ENCODE data around the gene AGPAT4. TPM values are rescaled to one million over a fixed set of nuclear protein-coding genes. Genes with fewer than 3 reads are reported as not detected.
"Not testable (repeated sequence)": the region's sequence is repeated elsewhere in the genome, so short reads cannot be mapped to it uniquely, and the experiment has no call there.

The AGPAT4 gene
- total RNA-seq, 2 experiments from 2014 or later = 0.95 to 1.3 TPM

- Histone ChIP-seq H3K4me3 (ENCODE audit: low read depth, low read length, poor library complexity, severe bottlenecking) (no peak overlapping the region), H2AFZ (ENCODE audit: low read length) (no peak overlapping the region), H3K9me3 (ENCODE audit: low read length) (no peaks in the 10 kb centered on the region), H3K27ac (ENCODE audit: low read depth, low read length, poor library complexity, severe bottlenecking) (no peak overlapping the region), H3K4me1 (ENCODE audit: insufficient read depth, low read length, poor library complexity, severe bottlenecking) (no peaks in the 10 kb centered on the region), H3K79me2 (ENCODE audit: insufficient read depth, low read depth, low read length) (no peaks in the 10 kb centered on the region), H3K9me2 (ENCODE audit: insufficient read depth, low read length) (no peaks in the 10 kb centered on the region), H3K36me3 (ENCODE audit: insufficient read depth, low read length) (no peaks in the 10 kb centered on the region; the same call in 1 of the 2 replicates), H3K4me2 (ENCODE audit: low read length) (no peak overlapping the region), H4K20me1 (ENCODE audit: insufficient read depth, low read length) (no peaks in the 10 kb centered on the region)
- DNase-seq (ENCODE audit: low spot score) = no peak
- ChIA-PET CTCF (ENCODE audit: unreplicated experiment) (no interaction called here), POLR2A (no interaction called here)
- intact Hi-C loops (cut with micrococcal nuclease; ENCODE audit: unreplicated experiment) = no loop called here
- TF ChIP-seq EZH2phosphoT487 (IDR thresholded peaks at IDR 0.05; ENCODE audit: borderline replicate concordance, low read depth, low read length) = no peak
- TF ChIP-seq CTCF (conservative IDR thresholded peaks at IDR 0.05; ENCODE audit: low read length) = no peak
- no TSS peak for BruUV-seq (replicated peaks)
Observed at GRCh38 chr6:161128230-161128629, 145.6 kb downstream of the AGPAT4 start.

DNA sequence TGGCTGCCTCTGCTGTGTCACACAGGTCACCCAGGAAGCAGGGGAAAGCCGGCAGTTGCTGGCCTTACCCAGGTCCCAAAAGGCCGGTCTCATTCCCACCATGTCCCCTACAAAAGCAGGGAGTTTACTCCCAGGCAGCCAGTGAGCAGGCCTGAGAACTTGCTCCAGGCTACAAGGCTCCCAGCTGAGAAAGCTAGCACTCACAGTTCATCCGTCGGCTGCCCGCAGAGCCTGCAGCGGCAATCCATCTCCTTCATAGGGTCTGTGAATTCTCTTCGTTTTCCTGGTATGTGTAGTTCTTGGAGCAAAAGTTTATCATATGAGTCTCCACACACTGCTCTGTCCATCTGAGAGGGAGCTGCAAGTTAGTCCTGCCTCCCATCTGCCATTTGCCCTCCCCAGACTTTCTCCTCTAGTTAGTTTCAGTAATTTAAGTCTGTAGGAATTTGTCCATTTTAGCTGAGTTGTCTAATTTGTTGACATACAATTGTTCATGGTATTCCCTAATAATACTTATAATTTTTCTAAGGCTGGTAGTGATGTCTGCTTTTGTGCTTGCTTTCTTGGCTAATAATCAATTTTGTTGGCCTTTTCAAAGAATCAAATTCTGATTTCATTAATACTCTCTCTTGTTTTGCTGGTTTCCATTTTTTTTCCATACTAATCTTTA, 146.7 kb downstream of the AGPAT4 start:
- Histone ChIP-seq H3K4me1 (ENCODE audit: insufficient read depth, low read length, poor library complexity, severe bottlenecking) (no peaks in the 10 kb centered on the region), H3K4me2 (ENCODE audit: low read length) (no peak overlapping the region), H3K79me2 (ENCODE audit: insufficient read depth, low read depth, low read length) (no peaks in the 10 kb centered on the region), H2AFZ (ENCODE audit: low read length) (no peak overlapping the region), H4K20me1 (ENCODE audit: insufficient read depth, low read length) (no peaks in the 10 kb centered on the region), H3K9me2 (ENCODE audit: insufficient read depth, low read length) (no peaks in the 10 kb centered on the region), H3K4me3 (ENCODE audit: low read depth, low read length, poor library complexity, severe bottlenecking) (no peak overlapping the region), H3K36me3 (ENCODE audit: insufficient read depth, low read length) (no peaks in the 10 kb centered on the region; the same call in 1 of the 2 replicates), H3K9me3 (ENCODE audit: low read length) (no peaks in the 10 kb centered on the region), H3K27ac (ENCODE audit: low read depth, low read length, poor library complexity, severe bottlenecking) (no peak overlapping the region)
- intact Hi-C loops (cut with micrococcal nuclease; ENCODE audit: unreplicated experiment) = no loop called here
- CTCF ChIA-PET (ENCODE audit: unreplicated experiment) = no interaction called here
- POLR2A ChIA-PET = no interaction called here
- DNase-seq (ENCODE audit: low spot score) = no peak
- no TSS peak for BruUV-seq (replicated peaks)
- TF ChIP-seq EZH2phosphoT487 (IDR thresholded peaks at IDR 0.05; ENCODE audit: borderline replicate concordance, low read depth, low read length) = no peak
- TF ChIP-seq CTCF (conservative IDR thresholded peaks at IDR 0.05; ENCODE audit: low read length) = no peak

GRCh38 chr6:161125591-161125990, 148.3 kb downstream of the AGPAT4 start:
- POLR2A ChIA-PET = interaction anchor here (0.6 kb wide), 2 partner anchors 65 to 245 kb away, joined by 3 read pairs; no protein-coding TSS in a partner anchor
- no peak for DNase-seq (ENCODE audit: low spot score)
- Histone ChIP-seq H3K79me2 (ENCODE audit: insufficient read depth, low read depth, low read length) (no peaks in the 10 kb centered on the region), H3K4me2 (ENCODE audit: low read length) (no peak overlapping the region), H3K4me3 (ENCODE audit: low read depth, low read length, poor library complexity, severe bottlenecking) (no peak overlapping the region), H2AFZ (ENCODE audit: low read length) (no peak overlapping the region), H3K9me3 (ENCODE audit: low read length) (no peaks in the 10 kb centered on the region), H3K27ac (ENCODE audit: low read depth, low read length, poor library complexity, severe bottlenecking) (no peak overlapping the region), H3K36me3 (ENCODE audit: insufficient read depth, low read length) (no peaks in the 10 kb centered on the region; the same call in 1 of the 2 replicates), H3K4me1 (ENCODE audit: insufficient read depth, low read length, poor library complexity, severe bottlenecking) (no peaks in the 10 kb centered on the region), H4K20me1 (ENCODE audit: insufficient read depth, low read length) (no peaks in the 10 kb centered on the region), H3K9me2 (ENCODE audit: insufficient read depth, low read length) (no peaks in the 10 kb centered on the region)
- CTCF ChIA-PET (ENCODE audit: unreplicated experiment) = no interaction called here
- TF ChIP-seq CTCF (conservative IDR thresholded peaks at IDR 0.05; ENCODE audit: low read length) (no peak), EZH2phosphoT487 (IDR thresholded peaks at IDR 0.05; ENCODE audit: borderline replicate concordance, low read depth, low read length) (no peak)
- intact Hi-C loops (cut with micrococcal nuclease; ENCODE audit: unreplicated experiment) = no loop called here
- BruUV-seq (replicated peaks) = no TSS peak

DNA sequence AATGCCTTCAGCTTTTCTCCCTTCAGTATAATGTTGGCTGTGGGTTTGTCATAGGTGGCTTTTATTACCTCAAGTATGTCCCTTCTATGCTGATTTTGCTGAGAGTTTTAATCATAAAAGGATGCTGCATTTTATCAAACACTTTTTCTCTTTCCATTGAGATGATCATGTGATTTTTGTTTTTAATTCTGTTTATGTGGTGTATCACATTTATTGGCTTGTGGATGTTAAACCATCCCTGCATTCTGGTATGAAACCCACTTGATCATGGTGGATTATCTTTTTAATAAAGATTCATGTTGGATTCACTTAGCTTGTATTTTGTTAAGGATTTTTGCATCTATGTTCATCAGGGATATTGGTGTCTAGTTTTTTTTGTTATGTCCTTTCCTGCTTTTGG, 150.5 kb downstream of the AGPAT4 start:
- H3K9me2 ChIP-seq (ENCODE audit: insufficient read depth, low read length); H3K4me2 ChIP-seq (ENCODE audit: low read length); H4K20me1 ChIP-seq (ENCODE audit: insufficient read depth, low read length); H3K4me3 ChIP-seq (ENCODE audit: low read depth, low read length, poor library complexity, severe bottlenecking); CTCF ChIA-PET (ENCODE audit: unreplicated experiment); DNase-seq (ENCODE audit: low spot score); H3K4me1 ChIP-seq (ENCODE audit: insufficient read depth, low read length, poor library complexity, severe bottlenecking); BruUV-seq (replicated peaks); H3K36me3 ChIP-seq (ENCODE audit: insufficient read depth, low read length); H3K9me3 ChIP-seq (ENCODE audit: low read length); H2AFZ ChIP-seq (ENCODE audit: low read length); POLR2A ChIA-PET; H3K79me2 ChIP-seq (ENCODE audit: insufficient read depth, low read depth, low read length); H3K27ac ChIP-seq (ENCODE audit: low read depth, low read length, poor library complexity, severe bottlenecking); intact Hi-C loops (cut with micrococcal nuclease; ENCODE audit: unreplicated experiment): not testable (repeated sequence)
